T-helper 9 cell (primary cell): ENCODE data around the gene KLRK1.
"Not testable (repeated sequence)": the region's sequence is repeated elsewhere in the genome, so short reads cannot be mapped to it uniquely, and the experiment has no call there.

Source experiments
- DNase-seq: peaks from one replicate; pipeline ENCODE4 v3.0.0-alpha.2; 2020
- total RNA-seq, 2 donors: gene quantifications; one replicate each; lab custom pipeline; 2026; lab: John Stamatoyannopoulos, UW

Gene KLRK1
- total RNA-seq: 0 reads per million in 2 donors

DNA sequence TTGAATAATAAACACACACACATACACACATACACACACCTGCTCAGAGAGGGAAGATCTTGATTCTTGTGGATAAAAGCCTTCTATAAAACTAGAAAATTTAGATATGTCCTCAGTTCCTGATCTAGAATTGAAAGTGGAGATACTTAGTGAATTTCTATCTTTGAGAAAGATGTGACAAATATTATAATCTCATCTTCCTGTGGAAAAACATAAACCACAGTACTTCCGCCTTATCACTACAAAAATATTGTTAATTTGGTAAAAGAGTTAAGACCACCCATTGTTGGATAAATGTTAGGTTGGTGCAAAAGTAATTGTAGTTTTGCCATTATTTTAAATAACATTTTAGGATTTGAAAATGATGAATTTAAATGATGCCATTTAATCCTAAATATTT, at the start of gene KLRK1:
TSS of gene KLRK1 (minus strand) at position 138 of the 400 bp plus-strand sequence. CDS start 1,231 bp downstream, outside the sequence.
- DNase-seq: no peak

DNA sequence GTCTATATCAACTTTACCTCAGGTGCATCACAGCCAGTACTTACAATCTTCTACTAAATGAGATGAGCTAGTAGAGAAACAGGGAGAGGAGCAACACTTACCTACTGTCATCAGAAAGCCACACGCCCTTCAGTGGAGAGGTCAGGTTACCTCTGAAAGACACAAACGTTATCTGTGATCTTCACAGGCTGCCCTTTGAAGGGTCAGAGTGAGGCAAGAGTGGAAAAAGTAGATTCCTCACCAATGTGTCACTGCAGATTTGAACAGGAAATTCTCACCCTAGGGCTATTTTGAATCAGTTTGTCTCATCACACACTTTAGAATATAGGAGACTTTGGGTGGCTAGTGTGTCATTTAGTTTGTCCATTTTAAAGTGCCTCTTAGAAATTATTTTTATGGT, 47.8 kb upstream of the KLRK1 start:
- DNase-seq: not testable (repeated sequence)

DNA sequence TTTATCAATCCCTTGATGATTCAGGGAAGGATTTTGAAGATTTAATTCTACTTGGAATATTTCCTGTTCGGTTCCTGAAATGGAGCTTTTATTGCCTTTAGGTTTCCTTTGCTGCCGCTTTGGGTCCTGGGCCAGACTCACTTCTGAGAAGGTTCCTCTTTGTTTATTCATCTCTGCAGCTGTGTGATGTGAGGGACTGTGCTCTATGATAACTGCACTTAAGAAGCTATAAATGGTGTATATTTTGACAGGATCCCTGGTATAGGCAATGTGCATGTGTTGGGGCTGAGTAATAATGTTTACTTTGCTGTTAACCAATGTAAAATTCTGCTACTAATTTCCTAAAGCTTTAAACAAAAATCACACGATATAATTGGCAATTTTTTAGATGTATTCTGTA, 46.0 kb upstream of the KLRK1 start, which contains the start of gene KLRC2:
TSS of gene KLRC2 (minus strand) at position 195 of the 400 bp plus-strand sequence. CDS start at position 171, 24 bp downstream.
- DNase-seq: not testable (repeated sequence)

DNA sequence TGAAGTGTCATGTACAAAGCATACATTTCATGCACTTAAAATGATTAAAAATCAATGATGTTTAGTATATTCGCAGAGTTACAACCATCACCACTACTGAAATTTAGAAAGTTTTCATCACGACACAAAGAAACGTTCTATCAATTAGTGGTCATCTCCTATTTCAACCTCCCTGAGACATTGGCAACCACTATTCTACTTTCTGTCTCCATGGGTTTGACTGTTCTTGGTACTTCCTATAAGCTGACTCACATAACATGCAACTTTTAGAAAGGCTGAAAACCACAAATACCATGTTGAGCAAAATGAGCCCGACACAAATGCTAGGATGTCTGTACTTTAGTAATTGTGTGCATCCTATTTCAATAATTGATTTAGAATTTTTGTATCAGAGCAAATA, 40.8 kb upstream of the KLRK1 start:
- not testable (repeated sequence) for DNase-seq

DNA sequence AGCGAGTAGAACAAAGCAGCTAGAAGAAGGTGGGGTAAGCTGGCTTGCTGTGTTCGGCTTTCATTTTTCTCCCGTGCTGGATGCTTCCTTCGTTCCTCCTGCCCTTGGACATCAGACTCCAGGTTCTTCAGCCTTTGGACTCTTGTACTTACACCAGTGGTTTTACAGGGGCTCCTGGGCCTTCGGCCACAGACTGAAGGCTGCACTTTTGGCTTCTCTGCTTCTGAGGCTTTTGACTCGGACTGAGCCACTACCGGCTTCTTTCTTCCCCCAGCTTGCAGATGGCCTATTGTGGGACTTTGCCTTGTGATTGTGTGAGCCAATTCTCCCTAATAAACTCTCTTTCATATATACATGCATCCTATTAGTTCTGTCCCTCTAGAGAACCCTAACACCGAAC, 36.1 kb upstream of the KLRK1 start:
- DNase-seq: not testable (repeated sequence)

DNA sequence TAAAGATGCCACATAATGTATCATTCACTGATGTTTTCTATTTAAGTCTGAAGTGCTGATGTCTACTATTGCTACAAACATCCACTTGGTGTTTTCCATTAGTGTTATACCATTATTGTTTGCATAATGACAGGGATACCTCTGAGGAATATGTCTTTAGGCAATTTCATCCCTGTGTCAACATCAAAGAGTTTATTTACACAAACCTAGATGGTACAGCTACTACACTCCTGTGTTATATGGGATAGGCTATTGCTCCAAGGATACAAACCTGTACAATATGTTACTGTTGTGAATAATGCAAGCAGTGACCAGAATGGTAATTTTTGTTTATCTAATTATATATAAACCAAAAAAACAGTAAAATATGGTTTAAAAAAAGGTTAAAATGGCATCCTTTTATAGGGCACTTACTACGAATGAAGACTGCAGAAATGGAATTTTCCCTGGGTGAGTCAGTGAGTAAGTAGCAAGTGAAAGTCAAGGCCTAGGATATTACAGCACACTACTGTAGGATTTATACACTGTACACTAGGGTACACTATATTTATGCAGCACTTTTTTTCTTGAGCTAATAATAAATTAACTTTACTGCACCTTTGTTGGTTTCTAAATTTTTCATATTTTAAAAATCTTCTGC, 34.5 kb upstream of the KLRK1 start:
- DNase-seq: not testable (repeated sequence)

DNA sequence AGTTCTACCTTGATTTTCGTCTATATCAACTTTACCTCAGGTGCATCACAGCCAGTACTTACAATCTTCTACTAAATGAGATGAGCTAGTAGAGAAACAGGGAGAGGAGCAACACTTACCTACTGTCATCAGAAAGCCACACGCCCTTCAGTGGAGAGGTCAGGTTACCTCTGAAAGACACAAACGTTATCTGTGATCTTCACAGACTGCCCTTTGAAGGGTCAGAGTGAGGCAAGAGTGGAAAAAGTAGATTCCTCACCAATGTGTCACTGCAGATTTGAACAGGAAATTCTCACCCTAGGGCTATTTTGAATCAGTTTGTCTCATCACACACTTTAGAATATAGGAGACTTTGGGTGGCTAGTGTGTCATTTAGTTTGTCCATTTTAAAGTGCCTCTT, 32.3 kb upstream of the KLRK1 start:
- not testable (repeated sequence) for DNase-seq

DNA sequence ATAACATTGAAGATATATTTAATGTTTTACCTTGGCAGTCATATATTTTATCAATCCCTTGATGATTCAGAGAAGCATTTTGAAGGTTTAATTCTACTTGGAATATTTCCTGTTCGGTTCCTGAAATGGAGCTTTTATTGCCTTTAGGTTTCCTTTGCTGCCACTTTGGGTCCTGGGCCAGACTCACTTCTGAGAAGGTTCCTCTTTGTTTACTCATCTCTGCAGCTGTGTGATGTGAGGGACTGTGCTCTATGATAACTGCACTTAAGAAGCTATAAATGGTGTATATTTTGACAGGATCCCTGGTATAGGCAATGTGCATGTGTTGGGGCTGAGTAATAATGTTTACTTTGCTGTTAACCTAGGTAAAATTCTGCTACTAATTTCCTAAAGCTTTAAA, 30.5 kb upstream of the KLRK1 start, which contains the start of gene KLRC3:
TSS of gene KLRC3 (minus strand) at position 262 of the 400 bp plus-strand sequence. CDS start at position 217, 45 bp downstream.
- DNase-seq: not testable (repeated sequence)

DNA sequence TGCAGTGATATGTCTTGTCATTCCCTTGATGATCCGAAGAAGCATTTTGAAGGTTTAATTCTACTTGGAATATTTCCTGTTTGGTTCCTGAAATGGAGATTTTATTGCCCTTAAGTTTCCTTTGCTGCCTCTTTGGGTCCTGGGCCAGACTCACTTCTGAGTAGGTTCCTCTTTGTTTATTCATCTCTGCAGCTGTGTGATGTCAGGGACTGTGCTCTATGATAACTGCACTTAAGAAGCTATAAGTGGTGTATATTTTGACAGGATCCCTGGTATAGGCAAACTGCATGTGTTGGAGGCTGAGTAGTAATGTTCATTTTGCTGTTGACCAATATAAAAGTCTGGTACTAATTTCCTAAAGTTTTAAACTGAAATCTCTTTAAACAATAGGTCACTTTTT, 19.6 kb upstream of the KLRK1 start, which contains the start of gene KLRC4:
TSS of gene KLRC4 (minus strand) at position 366 of the 400 bp plus-strand sequence. CDS start at position 184, 182 bp downstream.
- no peak for DNase-seq

DNA sequence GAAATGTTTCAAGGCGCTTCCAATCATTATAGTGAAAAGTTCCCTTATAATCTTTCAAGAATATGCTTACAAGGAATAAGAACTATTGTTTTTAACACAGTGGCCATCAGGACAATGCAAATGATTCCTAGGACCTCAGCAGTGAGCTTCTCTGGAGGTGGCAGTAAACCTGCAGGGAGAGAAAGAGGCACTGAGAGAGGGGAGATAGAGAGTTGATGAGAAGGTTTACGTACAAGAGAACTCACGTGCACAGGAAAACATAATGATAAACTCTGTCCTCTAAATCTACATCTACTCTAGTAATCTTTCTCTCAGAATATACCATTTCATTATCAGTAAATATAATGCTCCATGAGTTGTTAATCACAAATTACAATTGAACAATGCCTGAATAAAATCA, 19.0 kb upstream of the KLRK1 start:
- DNase-seq: no peak

DNA sequence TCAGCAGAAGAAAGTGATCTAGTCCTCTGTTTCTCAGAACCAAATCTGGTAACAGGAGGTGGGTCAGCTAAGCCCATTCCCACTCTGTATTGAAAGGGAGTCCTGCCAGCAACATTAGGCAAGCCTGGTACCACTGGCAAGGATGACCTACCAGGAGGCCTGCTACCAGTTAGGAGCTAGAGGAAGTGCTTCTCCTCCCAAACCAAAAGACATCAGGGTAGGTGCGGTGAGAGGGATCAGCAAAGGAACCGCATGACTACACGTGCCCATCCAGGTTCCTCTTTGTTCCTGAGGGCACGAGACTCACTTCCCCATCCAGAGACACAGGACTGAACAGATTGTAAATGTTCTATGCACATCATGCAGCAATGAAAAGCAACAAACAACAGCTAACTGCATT, 16.9 kb upstream of the KLRK1 start:
- DNase-seq: no peak

DNA sequence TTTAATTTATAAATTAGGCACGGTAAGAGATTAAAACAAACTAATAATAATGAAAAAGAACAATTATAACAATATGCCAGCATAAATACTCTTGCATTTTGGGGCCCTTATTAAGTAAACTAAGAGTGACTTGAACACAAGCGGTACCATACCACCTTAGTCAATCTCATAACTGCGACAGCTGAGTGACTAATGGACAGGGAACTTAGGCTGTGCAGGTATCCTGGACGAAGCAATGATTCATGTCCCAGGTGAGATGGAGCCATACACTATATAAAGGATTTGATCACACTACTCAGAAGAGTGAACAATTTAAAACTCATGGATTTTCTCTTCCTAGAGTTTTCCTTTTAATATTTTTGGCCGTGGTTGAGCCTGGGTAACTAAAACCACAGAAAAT, 15.5 kb upstream of the KLRK1 start:
- no peak for DNase-seq

DNA sequence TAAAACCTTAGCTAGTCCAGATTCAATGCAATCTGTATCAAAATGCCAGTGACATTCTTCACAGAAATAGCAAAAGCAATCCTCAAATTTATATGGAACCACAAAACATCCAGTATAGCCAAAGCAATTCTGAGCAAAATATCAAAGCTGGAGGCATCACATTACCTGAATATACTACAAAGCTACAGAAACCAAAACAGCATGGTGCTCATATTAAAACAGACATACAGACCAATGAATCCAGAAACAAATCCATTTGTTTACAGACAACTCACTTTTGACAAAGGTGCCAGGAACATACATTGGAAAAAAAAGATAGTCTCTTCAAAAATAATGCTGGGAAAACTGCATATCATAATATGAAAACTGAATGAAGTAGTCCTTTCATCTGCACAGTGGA, 15.0 kb upstream of the KLRK1 start:
- no peak for DNase-seq

DNA sequence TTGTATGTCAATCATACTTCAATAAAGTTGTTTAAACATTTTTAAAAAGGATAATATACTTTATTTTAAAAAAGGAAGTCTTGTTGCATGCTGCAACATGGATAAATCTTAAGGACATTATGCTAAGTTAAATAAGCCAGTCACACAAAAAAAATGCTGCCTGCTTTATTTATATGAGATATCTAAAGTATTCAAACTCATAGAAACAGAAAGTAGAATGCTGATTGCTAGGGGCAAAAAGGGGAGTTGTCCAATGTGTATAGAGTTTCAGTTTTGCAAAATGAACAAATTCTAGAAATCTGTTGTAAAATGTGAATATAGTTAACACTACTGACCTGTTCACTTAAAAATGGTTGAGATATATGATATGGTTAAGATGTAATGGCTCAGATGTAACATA, 11.0 kb upstream of the KLRK1 start:
- DNase-seq: no peak

DNA sequence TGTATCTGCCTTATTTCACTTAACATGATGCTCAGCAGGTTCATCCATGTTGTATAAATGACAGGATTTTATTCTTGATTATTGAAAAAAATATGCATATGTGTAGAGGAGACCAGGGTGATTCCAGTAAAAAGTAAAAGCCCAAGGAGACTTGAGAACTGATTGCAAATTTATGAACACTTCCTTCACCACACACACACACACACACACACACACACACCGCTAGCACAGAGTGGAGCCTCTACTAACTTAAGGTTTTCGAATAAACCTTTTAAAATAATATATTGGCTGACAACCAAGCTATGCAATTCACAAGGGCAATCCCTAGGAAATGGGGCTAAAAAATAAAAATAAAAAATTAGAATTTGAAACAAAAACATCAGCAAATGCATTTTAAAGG, 8.3 kb upstream of the KLRK1 start:
- no peak for DNase-seq

DNA sequence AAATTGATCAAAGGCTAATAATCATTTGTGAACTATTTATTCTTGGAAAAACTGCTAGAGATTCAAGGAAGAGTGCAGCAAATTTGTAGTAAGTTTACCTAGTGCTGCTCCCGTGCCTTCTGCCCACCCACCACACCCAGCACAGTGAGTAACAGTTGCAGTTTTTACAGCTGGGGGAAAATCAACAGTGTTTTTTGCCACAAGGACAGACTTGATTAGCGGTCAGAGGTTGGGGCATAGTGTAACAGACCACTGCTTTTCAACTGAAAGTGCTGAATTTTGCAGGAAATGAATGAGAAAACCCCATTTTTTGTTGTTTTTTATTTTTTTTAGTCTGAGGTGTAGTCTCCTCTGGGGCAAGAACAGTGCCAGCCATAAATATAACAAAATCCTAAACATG, 7.5 kb upstream of the KLRK1 start:
- DNase-seq: no peak

DNA sequence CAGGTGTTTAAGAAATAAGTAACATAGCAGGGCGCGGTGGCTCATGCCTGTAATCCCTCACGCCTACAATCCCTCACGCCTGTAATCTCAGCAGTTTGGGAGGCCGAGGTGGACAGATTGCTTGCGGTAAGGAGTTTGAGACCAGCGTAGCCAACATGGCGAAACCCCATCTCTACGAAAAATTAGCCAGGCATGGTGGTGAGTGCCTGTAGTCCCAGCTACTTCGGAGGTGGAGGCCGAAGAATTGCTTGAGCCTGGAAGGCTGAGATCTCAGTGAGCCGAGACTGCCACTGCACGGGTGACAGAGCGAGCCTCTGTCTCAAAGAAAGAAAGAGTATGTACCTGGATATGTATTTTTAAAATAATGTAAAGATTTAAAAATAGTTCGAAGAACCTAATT, 6.3 kb upstream of the KLRK1 start:
- DNase-seq: not testable (repeated sequence)

DNA sequence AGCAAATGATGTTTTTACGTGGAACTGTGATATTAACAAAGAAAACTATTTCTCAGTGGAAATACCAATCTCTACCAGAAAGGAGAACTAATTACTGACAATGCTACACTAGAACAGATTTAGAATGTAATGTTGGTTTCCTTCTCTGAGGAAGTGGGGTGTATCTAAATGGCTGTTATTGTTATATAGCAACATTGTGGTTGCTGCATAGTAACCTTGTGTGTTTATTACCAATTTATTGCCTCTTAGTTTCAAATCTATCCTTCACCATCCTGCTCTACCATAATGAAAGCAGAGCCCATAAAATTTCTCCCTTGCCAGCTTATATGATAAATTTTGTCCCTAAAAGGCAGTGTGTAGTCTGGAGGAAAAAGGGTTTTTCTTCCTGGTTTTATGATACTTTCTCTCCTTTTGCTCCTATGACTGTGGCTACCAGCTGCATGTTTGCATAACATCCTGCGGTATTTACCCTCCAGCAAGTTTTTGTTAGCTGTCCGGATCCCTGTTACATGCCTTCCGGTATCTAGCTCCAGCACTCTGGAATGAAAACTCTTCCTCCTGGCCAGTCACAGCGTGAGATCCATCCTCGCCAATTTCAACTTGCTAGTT, 5.7 kb upstream of the KLRK1 start:
- DNase-seq: no peak

DNA sequence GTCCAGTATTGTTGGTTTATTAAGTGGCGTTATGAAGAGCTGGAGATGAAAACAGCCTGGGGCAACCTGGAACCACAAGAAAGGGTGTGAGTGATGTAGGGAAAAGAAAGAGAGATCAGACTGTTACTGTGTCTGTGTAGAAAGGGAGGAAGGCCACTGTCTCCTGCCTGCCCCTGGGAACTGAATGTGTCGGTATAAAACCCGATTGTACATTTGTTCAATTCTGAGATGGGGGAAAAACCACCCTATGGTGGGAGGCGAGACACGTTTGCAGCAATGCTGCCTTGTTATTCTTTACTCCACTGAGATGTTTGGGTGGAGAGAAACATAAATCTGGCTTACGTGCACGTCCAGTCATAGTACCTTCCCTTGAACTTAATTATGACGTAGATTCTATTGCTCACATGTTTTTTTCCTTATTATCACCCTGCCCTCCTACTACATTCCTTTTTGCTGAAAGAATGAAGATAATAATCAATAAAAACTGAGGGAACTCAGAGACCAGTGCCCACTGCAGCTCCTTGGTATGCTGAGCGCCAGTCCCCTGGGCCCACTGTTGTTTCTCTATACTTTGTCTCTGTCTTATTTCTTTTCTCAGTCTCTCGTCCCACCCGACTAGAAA, 4.8 kb upstream of the KLRK1 start:
- DNase-seq: not testable (repeated sequence)

DNA sequence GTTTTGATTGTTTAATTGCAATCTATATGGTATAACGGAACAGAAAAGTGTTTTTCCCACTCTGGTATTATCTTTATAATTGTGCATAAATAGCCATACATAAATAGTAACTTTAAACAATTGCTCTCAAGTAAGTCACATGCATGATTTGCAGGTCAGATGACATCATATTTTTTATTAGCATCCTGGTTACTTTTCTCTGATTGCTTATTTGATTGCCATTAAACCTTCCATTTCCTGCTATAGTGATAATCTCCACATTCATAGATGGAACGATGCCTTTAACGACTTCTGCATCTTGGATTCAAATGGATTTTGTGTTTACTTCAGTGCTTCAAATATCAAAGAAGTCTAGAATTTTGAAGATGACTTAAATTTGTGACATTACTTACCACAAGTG, 3.5 kb upstream of the KLRK1 start:
- no peak for DNase-seq

DNA sequence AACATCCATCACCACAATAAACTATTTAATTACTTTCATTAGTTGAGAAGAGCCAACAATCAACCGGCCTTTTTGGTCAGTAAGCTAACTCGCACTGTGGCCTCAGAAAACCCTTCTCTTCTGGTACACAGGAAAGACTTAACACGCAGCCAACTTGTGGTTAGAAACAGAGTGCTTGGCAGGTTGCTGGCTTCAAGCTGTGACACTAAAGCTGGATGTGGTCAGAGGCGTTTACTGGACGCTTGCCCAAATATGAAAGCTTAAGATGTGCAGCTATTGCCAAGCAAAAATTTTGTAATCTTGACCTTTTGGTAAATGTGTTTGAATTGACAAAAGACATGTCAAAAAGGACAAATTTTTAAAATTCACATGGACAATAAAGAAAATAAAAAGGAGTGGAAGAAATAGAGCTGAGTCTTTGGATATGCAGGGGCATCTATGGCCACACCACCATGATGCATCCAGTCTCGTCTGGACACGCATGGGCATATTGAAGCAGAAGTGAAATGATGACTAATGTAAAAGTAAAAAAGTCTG, 2.6 kb upstream of the KLRK1 start:
- DNase-seq: no peak

DNA sequence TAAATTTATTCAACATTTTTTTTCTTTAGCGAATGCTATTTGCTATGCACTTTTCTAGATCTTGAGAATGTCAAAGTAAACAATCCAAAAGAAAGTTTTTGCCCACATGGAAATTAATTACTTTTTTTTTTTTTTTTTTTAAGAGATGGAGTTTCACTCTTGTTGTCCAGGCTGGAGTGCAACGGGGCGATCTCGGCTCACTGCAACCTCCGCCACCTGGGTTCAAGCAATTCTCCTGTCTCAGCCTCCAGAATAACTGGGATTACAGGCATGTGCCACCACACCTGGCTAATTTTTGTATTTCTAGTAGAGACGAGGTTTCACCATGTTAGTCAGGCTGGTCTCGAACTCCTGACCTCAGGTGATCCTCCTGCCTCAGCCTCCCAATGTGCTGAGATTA, 1.1 kb upstream of the KLRK1 start:
- DNase-seq: not testable (repeated sequence)

DNA sequence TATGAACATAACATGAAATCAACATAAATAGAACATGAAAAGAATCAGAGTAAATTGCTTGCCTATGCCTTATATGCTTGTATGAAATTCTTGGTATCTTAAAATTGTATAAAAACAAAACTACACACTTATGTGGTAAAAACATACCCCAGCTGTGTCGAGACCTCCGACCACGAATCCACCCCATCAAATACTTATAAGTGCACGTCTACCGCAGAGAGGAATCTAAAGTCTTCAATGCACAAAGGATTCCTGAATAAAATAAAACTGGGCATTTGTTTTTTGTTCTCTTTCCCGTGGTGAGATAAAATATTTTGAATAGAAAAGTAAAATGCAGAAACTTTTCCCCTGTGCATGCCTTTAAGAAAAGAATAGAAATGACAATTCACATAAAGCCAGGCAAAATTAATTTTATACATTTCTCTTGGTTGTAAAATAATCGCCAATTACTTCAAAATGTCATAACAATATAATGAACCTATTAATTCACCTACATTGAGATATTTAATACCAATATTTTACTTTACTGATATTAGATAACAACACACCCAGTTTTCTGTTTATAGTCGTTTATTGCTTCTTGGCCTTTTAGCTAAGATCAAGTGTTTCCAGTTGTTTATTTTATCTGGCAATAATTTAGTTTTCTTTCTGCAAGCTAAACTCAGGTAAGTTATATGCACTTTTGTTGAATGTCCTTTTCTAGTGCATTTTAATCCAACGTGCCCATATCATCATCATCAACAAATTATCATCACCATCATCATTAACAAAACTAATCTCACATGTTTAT, 1.0 kb downstream of the KLRK1 start:
- no peak for DNase-seq
